ENCODE data around the gene SUGCT. TPM values are rescaled to one million over a fixed set of nuclear protein-coding genes. Genes with fewer than 3 reads are reported as not detected.

The SUGCT gene
- total and polyA plus RNA-seq, 2 of the 8 experiments (the other 6 are each of a cell fraction or from before 2014, with no cell fraction given): 2.8 to 5.4 TPM

- TF ChIP-seq TAF7 (optimal IDR thresholded peaks at IDR 0.05; ENCODE audit: borderline replicate concordance, low read depth, low read length) (no peak), HDAC6 (IDR thresholded peaks at IDR 0.05; ENCODE audit: low read depth, low read length) (no peak), POU5F1 (IDR thresholded peaks at IDR 0.05; ENCODE audit: low read depth, low read length) (no peak), CEBPB (IDR thresholded peaks at IDR 0.05; ENCODE audit: low read depth, low read length) (no peak), HDAC2 (IDR thresholded peaks at IDR 0.05; ENCODE audit: borderline replicate concordance in 1 of 2, low read depth in 2 of 2, low read length in 2 of 2) (no peak), GTF2F1 (IDR thresholded peaks at IDR 0.05; ENCODE audit: borderline replicate concordance, low read depth, low read length) (no peak)
Measured at GRCh38 chr7:40463446-40463845, 328.6 kb downstream of the SUGCT start (continued).
